BLaER1 treated with 17β-estradiol and CSF1 and Interleukin-3, amounts not matched to agents 10 nM and 100 nM (cell line): ENCODE results near the gene STARD9.
A peak's percentile ranks its signal among the peaks of the same experiment; 100 is the strongest.
"Not testable (repeated sequence)": the region's sequence is repeated elsewhere in the genome, so short reads cannot be mapped to it uniquely, and the experiment has no call there.

Experiments
- H3K27ac ChIP-seq, 11 experiments: shearing (Covaris generic); formaldehyde crosslinking; 2 replicates each; pipeline ENCODE4 v1.8.1; 2022
- H3K27me3 ChIP-seq, 11 experiments: shearing (Covaris generic); formaldehyde crosslinking; 2 replicates each; pipeline ENCODE4 v1.8.1; 2022
- H3K36me3 ChIP-seq, 11 experiments: shearing (Covaris generic); formaldehyde crosslinking; 2 replicates each; pipeline ENCODE4 v1.8.1; 2022
- H3K4me1 ChIP-seq, 10 experiments: shearing (Covaris generic); formaldehyde crosslinking; 2 replicates each; pipeline ENCODE4 v1.8.1; 2022
- H3K4me2 ChIP-seq, 11 experiments: shearing (Covaris generic); formaldehyde crosslinking; 2 replicates each; pipeline ENCODE4 v1.8.1; 2022
- H3K4me3 ChIP-seq, 10 experiments: shearing (Covaris generic); formaldehyde crosslinking; 2 replicates each; pipeline ENCODE4 v1.8.1; 2022
- H3K9ac ChIP-seq, 11 experiments: shearing (Covaris generic); formaldehyde crosslinking; 2 replicates each; pipeline ENCODE4 v1.8.1; 2022
- H3K9me3 ChIP-seq, 11 experiments: shearing (Covaris generic); formaldehyde crosslinking; replicated peaks in 1 of 11; 2 replicates each; pipeline ENCODE4 v1.8.1; 2022
- H4K20me1 ChIP-seq, 11 experiments: shearing (Covaris generic); formaldehyde crosslinking; 2 replicates each; pipeline ENCODE4 v1.8.1; 2022
- Cebpa-rat ChIP-seq, 11 experiments: shearing (Covaris generic); IDR thresholded peaks; 2 replicates each; pipeline ENCODE4 v1.8.1; 2022

Gene STARD9

DNA sequence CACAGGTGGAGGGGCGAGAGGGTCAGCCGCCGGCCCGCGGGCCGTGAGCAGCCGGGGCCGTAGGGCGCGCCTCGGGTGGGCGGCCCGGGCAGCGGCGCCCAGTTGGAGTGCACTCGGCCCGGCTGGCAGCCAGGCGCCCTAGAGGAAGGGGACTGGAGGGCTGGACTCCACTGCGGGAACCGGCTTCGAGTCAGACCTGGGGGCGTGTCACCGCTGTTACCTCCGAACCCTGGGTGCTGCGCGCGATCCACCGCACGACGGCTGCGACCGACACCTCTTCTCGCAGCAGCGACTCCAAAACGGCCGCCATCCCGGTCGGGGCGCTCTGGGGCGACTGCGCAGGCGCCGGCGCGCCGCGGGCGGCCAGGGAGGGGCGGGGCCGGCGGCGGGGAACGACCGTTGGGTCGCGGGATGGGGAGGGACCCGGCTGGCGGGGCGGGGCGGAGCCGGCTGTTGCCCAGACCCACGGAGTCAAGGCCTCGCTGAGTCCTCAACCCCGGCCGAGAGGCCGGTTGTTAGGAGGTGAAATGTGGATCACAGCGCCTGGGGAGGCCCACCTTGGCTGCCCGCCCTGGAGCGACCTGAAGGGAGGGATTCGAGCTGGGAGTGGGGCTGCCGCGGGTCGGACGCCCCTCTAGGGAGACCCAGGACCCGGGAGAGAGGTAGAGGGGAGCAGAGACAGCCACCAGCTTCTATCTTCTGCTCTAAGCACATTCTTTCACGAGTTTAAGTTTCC, 161.6 kb downstream of the STARD9 start, which contains the start of gene CDAN1:
Gene CDAN1, minus strand, starts transcription at position 336 of the 736 bp plus-strand sequence. Its CDS starts 26 bp downstream, at position 310.
- Histone ChIP-seq H4K20me1 (peaks cover 0 to 44% (median 21%) of the 10 kb centered on the region in 11 experiments; a peak in 16 of 22 replicates), H3K4me1 (peaks cover 21 to 50% (median 39%) of the 10 kb centered on the region in 10 experiments), H3K9me3 (no peaks in the 10 kb centered on the region), H3K4me2 (peak within 1 kb of the TSS; percentile 79 to 97 (median 93)), H3K9ac (peak within 1 kb of the TSS; percentile 83 to 94 (median 91)), H3K27me3 (no peaks in the 10 kb centered on the region), H3K4me3 (peak within 1 kb of the TSS; percentile 89 to 99 (median 96)), H3K36me3 (peaks cover 32 to 57% (median 38%) of the 10 kb centered on the region in 11 experiments), H3K27ac (peak within 1 kb of the TSS; percentile 75 to 91 (median 83))
- no peak for TF ChIP-seq Cebpa-rat (IDR thresholded peaks at IDR 0.05)

DNA sequence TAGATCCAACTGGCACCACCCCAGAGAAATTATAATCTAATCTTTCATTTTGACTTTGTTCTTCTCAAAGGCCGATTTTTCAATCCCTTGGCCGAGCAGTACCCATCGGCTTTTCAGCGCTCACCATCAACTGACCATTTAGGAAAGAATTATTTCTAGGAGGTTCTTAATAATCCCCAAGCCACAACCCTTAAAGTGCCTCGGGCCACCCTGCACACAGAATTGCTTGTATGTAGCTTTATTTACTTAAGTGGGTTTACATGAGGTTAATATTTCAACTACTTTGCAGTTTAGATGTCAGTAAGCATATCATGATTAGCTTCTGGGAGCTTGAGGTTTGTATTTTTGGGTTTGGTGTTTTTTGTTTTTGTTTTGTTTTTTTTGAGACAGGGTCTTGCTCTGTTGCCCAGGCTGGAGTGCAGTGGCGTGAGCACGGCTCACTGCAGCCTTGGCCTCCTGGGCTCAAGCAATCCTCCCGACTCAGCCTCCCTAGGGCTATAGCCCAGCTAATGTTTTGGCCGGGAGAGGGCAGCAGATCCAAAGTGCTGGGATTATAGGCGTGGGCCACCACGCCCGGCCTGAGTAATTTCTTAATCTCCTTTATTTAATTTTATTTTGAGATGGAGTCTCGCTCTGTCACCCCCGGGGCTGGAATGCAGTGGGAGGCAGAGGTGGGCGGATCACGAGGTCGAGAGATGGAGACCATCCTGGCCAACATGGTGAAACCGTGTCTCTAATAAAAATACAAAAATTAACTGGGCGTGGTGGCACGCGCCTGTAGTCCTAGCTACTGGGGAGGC, 162.3 kb downstream of the STARD9 start:
- Histone ChIP-seq H3K9ac (peak overlapping the region; percentile 83 to 94 (median 91)), H3K4me1 (peaks cover 21 to 50% (median 39%) of the 10 kb centered on the region in 10 experiments), H4K20me1 (peaks cover 0 to 36% (median 20%) of the 10 kb centered on the region in 11 experiments; a peak in 15 of 22 replicates), H3K27me3 (no peaks in the 10 kb centered on the region), H3K9me3 (no peaks in the 10 kb centered on the region), H3K36me3 (peaks cover 25 to 49% (median 31%) of the 10 kb centered on the region in 11 experiments), H3K4me2 (peak overlapping the region; percentile 79 to 97 (median 89)), H3K4me3 (peak overlapping the region; percentile 89 to 99 (median 96)), H3K27ac (peak overlapping the region; percentile 72 to 91 (median 83); a peak in 21 of 22 replicates)
- TF ChIP-seq Cebpa-rat (IDR thresholded peaks at IDR 0.05): no peak

- H3K4me1 ChIP-seq: peaks cover 7 to 26% (median 20%) of the 10 kb centered on the region in 10 experiments
- H3K9ac ChIP-seq: no peak overlapping the region
- no peak for TF ChIP-seq Cebpa-rat (IDR thresholded peaks at IDR 0.05)
- no peak overlapping the region for H3K27ac ChIP-seq
- H3K36me3 ChIP-seq: peaks cover 11 to 48% (median 22%) of the 10 kb centered on the region in 11 experiments; a peak in 21 of 22 replicates
- no peaks in the 10 kb centered on the region for H3K9me3 ChIP-seq
- H3K27me3 ChIP-seq: no peaks in the 10 kb centered on the region
- no peak overlapping the region for H3K4me3 ChIP-seq
- H3K4me2 ChIP-seq: no peak overlapping the region
- H4K20me1 ChIP-seq: peaks cover 0 to under 1% (median 0%) of the 10 kb centered on the region in 11 experiments; a peak in 1 of 22 replicates
Observed at GRCh38 chr15:42741710-42742109, 166.3 kb downstream of the STARD9 start.

DNA sequence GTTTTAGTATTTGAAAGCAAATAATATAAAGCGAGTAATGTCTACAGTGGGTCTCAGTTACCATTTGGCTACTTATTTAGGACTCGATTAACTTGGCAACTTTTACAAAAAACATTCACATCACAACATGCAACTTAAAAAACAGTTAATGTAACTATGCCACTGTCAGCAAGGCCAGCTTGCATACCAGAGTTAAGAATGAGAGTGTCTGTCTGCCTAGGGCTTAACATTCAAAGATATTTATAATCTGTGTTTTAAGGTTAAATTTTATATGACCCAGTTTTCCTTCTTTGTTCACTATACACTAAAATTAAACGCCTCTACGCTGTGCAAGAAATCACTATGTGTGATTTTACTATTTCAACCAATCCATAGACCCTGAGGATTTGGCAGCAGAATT, 166.7 kb downstream of the STARD9 start:
- H3K4me3 ChIP-seq: no peak overlapping the region
- H3K27ac ChIP-seq: no peak overlapping the region
- no peak overlapping the region for H3K9ac ChIP-seq
- H3K4me1 ChIP-seq: peaks cover 7 to 26% (median 19%) of the 10 kb centered on the region in 10 experiments
- no peaks in the 10 kb centered on the region for H4K20me1 ChIP-seq
- peaks cover 11 to 52% (median 24%) of the 10 kb centered on the region in 11 experiments; a peak in 21 of 22 replicates for H3K36me3 ChIP-seq
- H3K9me3 ChIP-seq: no peaks in the 10 kb centered on the region
- no peak overlapping the region for H3K4me2 ChIP-seq
- H3K27me3 ChIP-seq: no peaks in the 10 kb centered on the region
- no peak for TF ChIP-seq Cebpa-rat (IDR thresholded peaks at IDR 0.05)

GRCh38 chr15:42744195-42744594, 168.8 kb downstream of the STARD9 start:
- no peak overlapping the region for H3K4me2 ChIP-seq
- peaks cover 11 to 58% (median 31%) of the 10 kb centered on the region in 11 experiments; a peak in 21 of 22 replicates for H3K36me3 ChIP-seq
- peaks cover 0 to 6% (median 0%) of the 10 kb centered on the region in 10 experiments; a peak in 6 of 20 replicates for H3K4me1 ChIP-seq
- H3K9ac ChIP-seq: no peak overlapping the region
- 0 out of 22 replicates have a peak, but pooled peaks cover 0 to 1% (median 0%) of the 10 kb centered on the region in 11 experiments for H3K9me3 ChIP-seq
- H3K27ac ChIP-seq: no peak overlapping the region
- no peaks in the 10 kb centered on the region for H4K20me1 ChIP-seq
- H3K27me3 ChIP-seq: no peaks in the 10 kb centered on the region
- H3K4me3 ChIP-seq: no peak overlapping the region
- no peak for TF ChIP-seq Cebpa-rat (IDR thresholded peaks at IDR 0.05)

DNA sequence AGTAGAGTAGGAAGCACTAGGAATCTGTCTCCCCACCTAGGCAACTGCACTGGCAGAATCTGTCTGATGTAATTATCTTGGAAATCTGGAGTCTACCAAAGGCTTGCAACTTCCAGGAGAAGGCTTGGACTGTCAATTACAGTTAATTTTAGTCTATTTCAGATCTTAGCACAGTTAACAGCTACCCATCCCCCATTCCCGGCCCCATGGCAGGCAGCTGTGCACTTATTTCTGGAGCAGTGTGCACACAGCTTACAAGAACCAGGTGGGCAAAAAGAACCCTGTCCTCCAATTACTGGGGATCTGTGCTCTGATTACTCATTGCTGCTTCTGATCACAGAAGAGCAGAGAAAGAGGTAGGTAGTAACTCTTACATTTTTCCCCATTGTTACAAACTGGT, 173.9 kb downstream of the STARD9 start:
- no peaks in the 10 kb centered on the region for H4K20me1 ChIP-seq
- H3K4me2 ChIP-seq: no peak overlapping the region
- peaks cover 55 to 82% (median 70%) of the 10 kb centered on the region in 11 experiments for H3K36me3 ChIP-seq
- H3K4me3 ChIP-seq: no peak overlapping the region
- no peaks in the 10 kb centered on the region for H3K4me1 ChIP-seq
- H3K9me3 ChIP-seq: peaks cover 22 to 36% (median 30%) of the 10 kb centered on the region in 11 experiments
- H3K27me3 ChIP-seq: no peaks in the 10 kb centered on the region
- no peak for TF ChIP-seq Cebpa-rat (IDR thresholded peaks at IDR 0.05)
- no peak overlapping the region for H3K9ac ChIP-seq
- H3K27ac ChIP-seq: no peak overlapping the region

- Histone ChIP-seq H3K9me3 (peaks cover 22 to 36% (median 30%) of the 10 kb centered on the region in 11 experiments), H3K27ac (no peak overlapping the region), H3K4me1 (no peaks in the 10 kb centered on the region), H4K20me1 (no peaks in the 10 kb centered on the region), H3K4me2 (no peak overlapping the region), H3K36me3 (peaks cover 53 to 74% (median 66%) of the 10 kb centered on the region in 11 experiments), H3K9ac (no peak overlapping the region), H3K27me3 (no peaks in the 10 kb centered on the region), H3K4me3 (no peak overlapping the region)
- TF ChIP-seq Cebpa-rat (IDR thresholded peaks at IDR 0.05): no peak
Observed at GRCh38 chr15:42750306-42750705, 174.9 kb downstream of the STARD9 start.

GRCh38 chr15:42759093-42759492, 183.7 kb downstream of the STARD9 start:
- Histone ChIP-seq H3K4me2 (no peak overlapping the region), H3K36me3 (peaks cover 31 to 53% (median 43%) of the 10 kb centered on the region in 11 experiments), H4K20me1 (no peaks in the 10 kb centered on the region; a peak in 2 of 22 replicates), H3K9ac (no peak overlapping the region), H3K4me1 (no peaks in the 10 kb centered on the region), H3K27ac (no peak overlapping the region), H3K27me3 (no peaks in the 10 kb centered on the region), H3K9me3 (peaks cover 34 to 52% (median 48%) of the 10 kb centered on the region in 11 experiments), H3K4me3 (no peak overlapping the region)
- no peak for TF ChIP-seq Cebpa-rat (IDR thresholded peaks at IDR 0.05)

DNA sequence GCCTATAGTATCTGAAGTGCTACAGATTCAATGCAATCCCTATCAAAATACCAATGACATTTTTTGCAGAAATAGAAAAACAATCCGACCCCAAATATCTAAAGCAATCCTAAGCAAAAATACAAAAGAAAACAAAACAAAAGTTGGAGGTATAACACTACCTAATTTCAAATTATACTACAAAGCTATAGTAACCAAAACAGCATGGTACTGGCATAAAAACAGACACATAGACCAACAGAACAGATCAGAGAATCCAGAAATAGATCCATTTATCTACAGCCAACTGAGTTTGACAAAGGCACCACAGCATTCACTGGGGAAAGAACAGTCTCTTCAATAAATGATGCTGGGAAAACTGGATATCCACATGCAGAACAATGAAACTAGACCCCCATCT, 185.4 kb downstream of the STARD9 start:
- H3K4me2 ChIP-seq: no peak overlapping the region
- peaks cover 37 to 59% (median 52%) of the 10 kb centered on the region in 11 experiments for H3K36me3 ChIP-seq
- no peak overlapping the region for H3K9ac ChIP-seq
- H3K27ac ChIP-seq: no peak overlapping the region
- no peak overlapping the region for H3K4me3 ChIP-seq
- H4K20me1 ChIP-seq: no peaks in the 10 kb centered on the region; a peak in 2 of 22 replicates
- no peak for TF ChIP-seq Cebpa-rat (IDR thresholded peaks at IDR 0.05)
- H3K27me3 ChIP-seq: no peaks in the 10 kb centered on the region
- H3K9me3 ChIP-seq: peaks cover 46 to 68% (median 62%) of the 10 kb centered on the region in 11 experiments
- no peaks in the 10 kb centered on the region for H3K4me1 ChIP-seq

GRCh38 chr15:42761813-42762212, 186.4 kb downstream of the STARD9 start:
- H3K4me1 ChIP-seq, H3K4me2 ChIP-seq, H4K20me1 ChIP-seq, H3K27me3 ChIP-seq, H3K4me3 ChIP-seq, H3K9ac ChIP-seq, H3K27ac ChIP-seq: not testable (repeated sequence)
- Histone ChIP-seq H3K36me3 (peaks cover 37 to 59% (median 52%) of the 10 kb centered on the region in 11 experiments), H3K9me3 (peaks cover 52 to 76% (median 70%) of the 10 kb centered on the region in 11 experiments)

DNA sequence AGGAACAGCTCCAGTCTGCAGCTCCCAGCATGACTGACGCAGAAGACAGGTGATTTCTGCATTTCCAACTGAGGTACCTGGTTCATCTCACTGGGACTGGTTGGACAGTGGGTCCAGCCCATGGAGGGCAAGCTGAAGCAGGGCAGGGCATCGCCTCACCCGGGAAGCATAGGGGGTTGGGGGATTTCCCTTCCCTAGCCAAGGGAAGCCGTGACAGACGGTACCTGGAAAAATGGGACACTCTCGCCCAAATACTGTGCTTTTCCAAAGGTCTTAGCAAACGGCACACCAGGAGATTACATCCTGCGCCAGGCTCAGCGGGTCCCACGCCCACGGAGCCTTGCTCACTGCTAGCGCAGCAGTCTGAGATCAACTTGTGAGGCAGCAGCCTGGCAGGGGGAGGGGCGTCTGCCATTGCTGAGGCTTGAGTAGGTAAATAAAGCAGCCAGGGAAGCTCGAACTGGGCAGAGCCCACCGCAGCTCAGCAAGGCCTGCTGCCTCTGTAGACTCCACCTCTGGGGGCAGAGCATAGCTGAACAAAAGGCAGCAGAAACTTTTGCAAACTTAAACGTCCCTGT, 188.8 kb downstream of the STARD9 start:
- H3K4me3 ChIP-seq, H4K20me1 ChIP-seq, H3K27me3 ChIP-seq, H3K9ac ChIP-seq, H3K4me2 ChIP-seq, H3K4me1 ChIP-seq, H3K27ac ChIP-seq: not testable (repeated sequence)
- Histone ChIP-seq H3K36me3 (peaks cover 33 to 61% (median 50%) of the 10 kb centered on the region in 11 experiments), H3K9me3 (peaks cover 56 to 82% (median 74%) of the 10 kb centered on the region in 11 experiments)

DNA sequence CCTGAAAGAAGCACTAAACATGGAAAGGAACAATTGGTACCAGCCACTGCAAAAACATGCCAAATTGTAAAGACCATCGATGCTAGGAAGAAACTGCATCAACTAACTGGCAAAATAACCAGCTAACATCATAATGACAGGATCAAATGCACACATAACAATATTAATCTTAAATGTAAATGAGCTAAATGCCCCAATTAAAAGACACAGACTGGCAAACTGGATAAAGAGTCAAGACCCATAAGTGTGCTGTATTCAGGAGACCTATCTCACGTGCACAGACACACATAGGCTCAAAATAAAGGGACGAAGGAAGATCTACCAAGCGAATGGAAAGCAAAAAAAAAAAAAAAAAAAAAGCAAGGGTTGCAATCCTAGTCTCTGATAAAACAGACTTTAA, 190.7 kb downstream of the STARD9 start:
- not testable (repeated sequence) for H3K9ac ChIP-seq, H3K4me3 ChIP-seq, H3K27ac ChIP-seq, H4K20me1 ChIP-seq, H3K4me1 ChIP-seq, H3K4me2 ChIP-seq, H3K27me3 ChIP-seq
- Histone ChIP-seq H3K36me3 (peaks cover 29 to 52% (median 41%) of the 10 kb centered on the region in 11 experiments), H3K9me3 (peaks cover 42 to 69% (median 58%) of the 10 kb centered on the region in 11 experiments)
